ENCODE results near the gene NRXN2. TPM values are rescaled to one million over a fixed set of nuclear protein-coding genes. Genes with fewer than 3 reads are reported as not detected.
A peak's percentile ranks its signal among the peaks of the same experiment; 100 is the strongest.

NRXN2 gene
- total and polyA plus RNA-seq, 10 of the 15 experiments (the other 5 are each of a cell fraction or from before 2014, with no cell fraction given), result 0.03 to 1.4 (median 0.23) TPM

DNA sequence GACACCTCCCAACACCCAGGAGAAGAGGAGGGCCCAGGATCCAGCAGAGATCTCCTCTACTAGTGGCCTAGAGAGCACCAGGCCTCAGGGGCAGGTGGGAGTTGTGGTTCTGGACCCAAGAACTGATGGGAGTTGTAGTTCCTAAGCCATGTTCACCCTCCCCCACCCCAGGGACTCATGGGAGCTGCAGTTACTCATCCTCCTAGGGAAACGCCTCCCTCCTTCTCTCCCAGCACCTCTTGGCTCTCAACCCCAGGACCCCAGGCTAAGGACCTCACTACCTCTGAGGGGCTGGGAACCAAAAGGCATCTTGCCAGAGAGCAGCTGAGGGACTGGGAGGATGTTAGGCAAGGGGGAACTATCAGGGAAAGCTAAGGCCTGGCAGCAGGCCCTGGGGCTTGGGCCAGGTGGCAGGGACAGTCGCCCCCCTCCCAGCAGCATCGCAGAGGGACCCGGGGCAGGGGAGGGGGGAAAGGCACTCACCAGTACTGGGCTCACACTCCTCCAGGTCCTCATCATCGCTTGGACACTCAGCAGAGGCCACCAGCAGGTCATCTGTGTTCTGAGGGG, 103.1 kb downstream of the NRXN2 start:
- H3K9me3 ChIP-seq (replicated peaks; ENCODE audit: control insufficient read depth, insufficient read depth, low read length), result no peaks in the 10 kb centered on the region
- H3K4me2 ChIP-seq (ENCODE audit: control insufficient read depth, insufficient read depth), result no peak overlapping the region
- in situ Hi-C loops (cut with MboI), result loop anchor here (5.0 kb wide), 1 partner anchor 53 kb away; no protein-coding TSS in a partner anchor

More for the DNA sequence above, 103.1 kb downstream of the NRXN2 start:
- no peaks in the 10 kb centered on the region for H3K27me3 ChIP-seq (replicated peaks in 1 of 2; ENCODE audit: control insufficient read depth in 2 of 2, insufficient read depth in 2 of 2, low read length in 1 of 2)
- ATAC-seq (peak; percentile 43), DNase-seq (ENCODE audit: low read depth, low spot score) (no peak), FAIRE-seq (no peak)
- peaks cover 1% of the 10 kb centered on the region for H3K4me1 ChIP-seq (ENCODE audit: control insufficient read depth, insufficient read depth, low read length)
- peak; percentile 69 for TF ChIP-seq HCFC1 (IDR thresholded peaks at IDR 0.05; ENCODE audit: low read length)
- TF ChIP-seq, protein P1, sequence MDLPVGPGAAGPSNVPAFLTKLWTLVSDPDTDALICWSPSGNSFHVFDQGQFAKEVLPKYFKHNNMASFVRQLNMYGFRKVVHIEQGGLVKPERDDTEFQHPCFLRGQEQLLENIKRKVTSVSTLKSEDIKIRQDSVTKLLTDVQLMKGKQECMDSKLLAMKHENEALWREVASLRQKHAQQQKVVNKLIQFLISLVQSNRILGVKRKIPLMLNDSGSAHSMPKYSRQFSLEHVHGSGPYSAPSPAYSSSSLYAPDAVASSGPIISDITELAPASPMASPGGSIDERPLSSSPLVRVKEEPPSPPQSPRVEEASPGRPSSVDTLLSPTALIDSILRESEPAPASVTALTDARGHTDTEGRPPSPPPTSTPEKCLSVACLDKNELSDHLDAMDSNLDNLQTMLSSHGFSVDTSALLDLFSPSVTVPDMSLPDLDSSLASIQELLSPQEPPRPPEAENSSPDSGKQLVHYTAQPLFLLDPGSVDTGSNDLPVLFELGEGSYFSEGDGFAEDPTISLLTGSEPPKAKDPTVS (IDR thresholded peaks at IDR 0.05; ENCODE audit: low read depth, low read length), result no peak
- no peak for TF ChIP-seq NRF1 (conservative IDR thresholded peaks at IDR 0.05; ENCODE audit: low read depth, low read length)
- TF ChIP-seq ATF7 (IDR thresholded peaks at IDR 0.05; ENCODE audit: low read depth), result no peak
- TF ChIP-seq EP300 (IDR thresholded peaks at IDR 0.05; ENCODE audit: borderline replicate concordance in 1 of 2, control insufficient read depth in 1 of 2, low read depth in 2 of 2, low read length in 2 of 2), result no peak
- no peak for TF ChIP-seq HDAC2 (IDR thresholded peaks at IDR 0.05)
- no peak for TF ChIP-seq CREM (IDR thresholded peaks at IDR 0.05; ENCODE audit: low read depth)
- no peak for TF ChIP-seq PML (IDR thresholded peaks at IDR 0.05; ENCODE audit: low read length)
- TF ChIP-seq SRF (IDR thresholded peaks at IDR 0.05; ENCODE audit: low read depth in 2 of 2, low read length in 2 of 2), result no peak
- TF ChIP-seq SIX5 (IDR thresholded peaks at IDR 0.05; ENCODE audit: low read depth, low read length, severe bottlenecking), result peak; percentile 68
- no peak for TF ChIP-seq RFX5 (IDR thresholded peaks at IDR 0.05; ENCODE audit: low read depth, low read length)
- TF ChIP-seq CBX3 (IDR thresholded peaks at IDR 0.05; ENCODE audit: borderline replicate concordance, low read depth), result no peak
- no peak for TF ChIP-seq KLF5 (IDR thresholded peaks at IDR 0.05; ENCODE audit: partially characterized antibody)
- TF ChIP-seq YY1 (IDR thresholded peaks at IDR 0.05; ENCODE audit: low read depth, low read length), result no peak
- TF ChIP-seq IKZF1 (conservative IDR thresholded peaks at IDR 0.05), result 0 out of 2 replicates have a peak, but pooled peaks have one; percentile 40
- no peak for TF ChIP-seq JUND (IDR thresholded peaks at IDR 0.05; ENCODE audit: low read depth, low read length)
- TF ChIP-seq POLR2A (IDR thresholded peaks at IDR 0.05; ENCODE audit: low read depth, low read length), result no peak
- RAD21 ChIA-PET (ENCODE audit: unreplicated experiment), result no interaction called here
- intact Hi-C loops (cut with micrococcal nuclease; ENCODE audit: unreplicated experiment), result no loop called here
- no peaks in the 10 kb centered on the region for H3K36me3 ChIP-seq (ENCODE audit: control insufficient read depth in 2 of 2, insufficient read depth in 2 of 2, low read length in 1 of 2)
- POLR2A ChIA-PET, result no interaction called here
- H2AFZ ChIP-seq (ENCODE audit: control insufficient read depth, low read depth, low read length), result no peak overlapping the region
- WGBS (ENCODE audit: insufficient coverage, insufficient replicate concordance, low lambda C conversion rate, missing lambda C conversion rate), result 5% methylated on average over 2 of the region's 5 CpGs
- H3K27ac ChIP-seq (ENCODE audit: control insufficient read depth, insufficient read depth), result no peak overlapping the region
- CTCF ChIA-PET, result interaction anchor here (0.6 to 0.8 kb wide), 3 partner anchors 27 to 544 kb away, joined by 3 read pairs; no protein-coding TSS in a partner anchor
- no peak overlapping the region for H3K4me3 ChIP-seq
- no TSS peak for BruUV-seq (replicated peaks)
- H3K9ac ChIP-seq (ENCODE audit: control insufficient read depth, insufficient read depth, low read length), result no peak overlapping the region
- SMC1A ChIA-PET (ENCODE audit: uncharacterized antibody, unreplicated experiment), result interaction anchor here (1.1 kb wide), 1 partner anchor 19 kb away, joined by 4 read pairs; no protein-coding TSS in a partner anchor
- H3K79me2 ChIP-seq (ENCODE audit: control insufficient read depth, insufficient read depth, low read length), result no peaks in the 10 kb centered on the region
- no peaks in the 10 kb centered on the region for H4K20me1 ChIP-seq (ENCODE audit: control insufficient read depth, insufficient read depth)
